Cardiac septum (tissue), 1 donor: Measurements from ENCODE around the gene SGO2. TPM values are rescaled to one million over a fixed set of nuclear protein-coding genes. Genes with fewer than 3 reads are reported as not detected.
"Not testable (repeated sequence)": the region's sequence is repeated elsewhere in the genome, so short reads cannot be mapped to it uniquely, and the experiment has no call there.

Source experiments
- DNase-seq: peaks from one replicate; pipeline ENCODE4 v3.0.0-alpha.2; 2020; ENCODE audit warnings: low spot score
- intact Hi-C: fragments of 100-400 bp; cut with DNase I; formaldehyde crosslinking; loops from one replicate; pipeline ENCODE4 v1.14.0; 2022
- total RNA-seq: library from RNA; stranded (reverse); fragmentation: NEBNext Ultra II Directional; extraction: Animal tissue kit (Norgen Biotek cat#: 25700); gene quantifications from one replicate; pipeline ENCODE4 v1.2.1, GENCODE V29; 2021
- donor health status: DM: no; HTN: no; CAD: no.

SGO2 gene
- total RNA-seq, 1 donor from 2014 or later, result 0.94 TPM

DNA sequence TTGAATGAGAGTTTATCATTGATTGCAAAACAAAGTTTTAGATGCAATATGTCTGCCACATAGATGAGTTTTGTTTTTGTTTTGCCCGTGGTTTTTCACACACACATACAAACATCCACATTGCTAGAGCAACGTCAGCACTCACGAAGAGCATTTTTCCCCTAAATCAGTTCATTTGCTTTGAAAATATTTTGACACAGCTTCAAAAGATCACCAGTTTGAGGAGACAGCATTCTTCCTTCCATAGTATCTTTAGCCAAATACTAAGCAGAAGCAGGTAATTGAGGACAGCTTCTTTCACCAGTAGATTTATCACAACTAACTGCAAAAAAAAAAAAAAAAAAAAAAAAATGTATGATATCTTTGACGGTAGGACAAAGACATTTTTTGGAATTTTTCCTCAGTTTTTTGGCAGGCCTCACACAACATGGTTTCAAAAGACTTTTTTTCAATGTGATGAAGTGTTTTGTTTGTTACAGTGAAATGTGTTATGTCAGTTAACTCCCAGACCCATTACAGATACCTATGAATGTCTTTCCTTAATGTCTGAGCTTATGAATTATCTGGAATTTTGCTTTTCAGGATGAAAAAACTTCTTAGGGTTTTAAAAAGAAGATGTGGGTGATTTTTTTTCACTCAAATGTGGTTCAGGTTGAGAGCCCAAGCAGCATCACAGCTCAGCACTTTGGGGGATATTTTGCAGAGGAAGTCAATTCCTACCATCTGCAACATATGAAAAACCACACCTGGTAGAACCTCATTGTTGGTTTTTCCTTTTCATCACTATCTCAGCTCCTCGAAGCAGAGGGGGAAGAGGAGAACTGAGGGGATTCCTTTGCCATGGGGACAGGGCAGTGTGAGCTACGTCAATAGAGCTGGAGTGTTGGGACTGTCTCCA is 91.4 kb downstream of the SGO2 start:
- intact Hi-C loops, result no loop called here
- no peak for DNase-seq

DNA sequence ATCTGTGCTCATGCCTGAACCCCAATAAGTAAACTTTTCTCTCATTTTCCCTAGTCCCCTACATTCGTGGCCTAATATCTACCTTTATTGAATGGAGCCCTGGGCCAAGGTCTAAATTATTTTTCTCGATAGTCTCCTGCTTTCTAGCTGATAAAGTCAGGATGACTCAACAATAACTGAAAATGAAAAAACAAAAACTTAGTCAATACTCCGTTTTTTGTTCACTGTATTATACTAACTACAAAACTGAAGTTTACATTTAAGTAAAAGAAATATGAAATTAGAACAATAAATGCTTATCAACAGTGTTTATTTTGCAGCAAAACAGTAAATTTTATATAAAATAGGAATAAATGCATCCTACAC is 92.0 kb downstream of the SGO2 start:
- DNase-seq, result no peak
- intact Hi-C loops, result no loop called here

- DNase-seq, result no peak
- intact Hi-C loops, result no loop called here
These were observed 92.6 kb downstream of the SGO2 start for GRCh38 chr2:200618590-200619021.

GRCh38 chr2:200619279-200619678 is 93.3 kb downstream of the SGO2 start:
- intact Hi-C loops, result no loop called here
- no peak for DNase-seq

DNA sequence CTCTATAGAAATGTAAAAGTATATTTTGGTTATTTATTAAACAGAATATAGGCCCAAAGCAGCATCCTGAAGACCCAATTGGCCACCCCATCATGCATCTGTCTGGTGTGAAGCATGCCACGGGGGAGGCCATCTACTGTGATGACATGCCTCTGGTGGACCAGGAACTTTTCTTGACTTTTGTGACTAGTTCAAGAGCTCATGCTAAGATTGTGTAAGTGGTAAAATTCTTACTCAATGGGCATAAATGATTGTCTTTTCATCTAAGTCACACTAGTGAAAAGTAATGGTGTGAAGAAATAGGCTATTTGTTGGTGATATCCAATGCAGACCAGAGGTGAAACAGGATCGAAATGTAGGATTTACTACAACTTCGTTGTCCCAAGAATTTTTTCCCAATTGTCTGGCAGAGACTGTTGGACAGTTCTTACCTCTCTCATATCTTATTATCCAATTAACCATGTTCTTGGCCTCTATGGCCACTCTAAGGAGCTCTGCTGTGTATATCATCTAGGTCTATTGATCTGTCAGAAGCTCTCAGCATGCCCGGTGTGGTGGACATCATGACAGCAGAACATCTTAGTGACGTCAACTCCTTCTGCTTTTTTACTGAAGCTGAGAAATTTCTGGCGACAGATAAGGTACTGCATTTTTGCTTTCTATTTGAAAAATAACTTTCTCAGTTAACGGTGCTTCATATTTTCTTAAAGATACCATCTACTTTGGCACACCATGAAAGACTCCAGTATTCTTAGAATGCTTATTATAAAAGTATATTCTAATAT is 94.8 kb downstream of the SGO2 start:
- intact Hi-C loops, result no loop called here

DNA sequence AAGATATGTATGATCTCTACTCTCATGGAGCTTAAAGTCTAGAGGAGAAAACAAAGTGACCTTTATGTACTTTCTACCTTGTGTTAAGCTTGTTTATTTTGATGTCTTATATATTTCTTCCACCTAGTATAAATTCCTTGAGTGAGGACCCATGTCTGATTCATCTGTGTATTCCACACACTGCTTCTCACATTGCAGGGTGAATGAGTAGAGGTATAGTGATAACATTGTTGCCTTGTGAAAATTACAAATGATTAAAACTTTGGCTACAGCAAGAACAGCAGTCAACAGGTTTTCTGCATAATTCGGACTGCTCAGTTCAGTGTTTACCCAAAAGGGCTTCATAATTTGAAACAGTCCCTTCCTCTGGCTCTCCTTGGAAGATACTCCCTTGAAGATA is 96.1 kb downstream of the SGO2 start:
- no peak for DNase-seq
- intact Hi-C loops, result no loop called here

More for the DNA sequence above, 94.8 kb downstream of the SGO2 start:
- no peak for DNase-seq

GRCh38 chr2:200624026-200624425 is 98.0 kb downstream of the SGO2 start:
- intact Hi-C loops, result no loop called here
- no peak for DNase-seq

- intact Hi-C loops, result no loop called here
- DNase-seq, result no peak
These were observed 98.7 kb downstream of the SGO2 start for GRCh38 chr2:200624658-200625057.

GRCh38 chr2:200625282-200625681 is 99.3 kb downstream of the SGO2 start:
- no peak for DNase-seq
- intact Hi-C loops, result no loop called here

GRCh38 chr2:200625958-200626363 is 100.0 kb downstream of the SGO2 start:
- no peak for DNase-seq
- intact Hi-C loops, result no loop called here

DNA sequence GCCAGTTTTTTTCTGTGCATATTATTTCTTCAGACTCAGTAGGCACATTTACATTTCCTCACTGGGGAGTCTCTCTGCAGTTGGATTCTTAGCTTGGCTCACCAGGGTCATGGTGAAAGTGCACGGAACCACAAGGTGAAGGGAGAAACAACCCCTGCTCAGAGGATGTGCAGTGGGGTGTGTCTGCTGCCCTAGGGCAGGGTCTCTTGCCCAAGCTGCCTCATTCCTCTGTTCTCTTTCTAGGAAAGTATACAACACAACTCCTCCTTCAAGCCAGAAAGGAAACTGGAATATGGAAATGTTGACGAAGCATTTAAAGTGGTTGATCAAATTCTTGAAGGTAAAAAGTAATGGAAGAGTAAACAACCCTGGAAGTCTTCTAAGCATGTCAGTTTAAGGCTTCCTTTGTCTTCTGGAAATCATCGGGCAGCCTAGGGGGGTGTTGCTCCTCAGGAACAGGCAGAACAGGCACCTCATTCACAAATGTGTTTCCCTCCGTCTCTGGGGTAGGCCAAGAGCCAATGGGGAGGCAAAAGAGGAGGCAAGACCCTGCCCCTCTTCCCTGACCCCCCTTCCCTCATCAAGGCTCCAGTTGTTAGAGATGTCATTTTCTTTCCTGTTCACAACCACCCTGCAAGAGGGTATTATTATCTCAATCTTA is 101.2 kb downstream of the SGO2 start:
- intact Hi-C loops, result no loop called here
- no peak for DNase-seq

- intact Hi-C loops, DNase-seq: not testable (repeated sequence)
These were observed 102.5 kb downstream of the SGO2 start for GRCh38 chr2:200628461-200628860.

DNA sequence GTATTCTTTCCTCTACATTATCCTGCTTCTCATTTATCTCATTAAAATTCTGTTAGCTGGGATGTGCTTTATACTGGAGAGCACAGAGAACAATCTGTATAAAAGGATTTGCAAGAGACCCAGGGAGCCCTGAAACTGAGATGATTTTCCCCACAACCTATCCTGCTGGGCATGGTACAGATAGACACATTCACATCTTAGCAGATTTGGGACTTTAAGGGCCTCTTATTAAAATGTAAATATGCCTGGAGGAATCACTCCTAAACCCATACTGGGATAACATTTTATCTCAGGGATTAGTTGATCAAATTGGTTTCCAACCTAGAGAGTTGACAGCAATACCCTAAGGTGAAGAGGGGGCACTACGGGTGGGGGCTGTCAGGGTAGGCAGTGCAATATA is 105.3 kb downstream of the SGO2 start:
- no peak for DNase-seq
- intact Hi-C loops, result no loop called here

Other genes with a start within 250 kb of the SGO2 start
- gene SPATS2L, start 219.5 kb upstream of the SGO2 start, total RNA-seq, result 144 TPM
- 10.8 TPM for gene KCTD18, start 16.1 kb upstream of the SGO2 start, total RNA-seq
- gene AOX1, start 59.8 kb downstream of the SGO2 start, total RNA-seq, result 1.5 TPM